T-helper 22 cell (primary cell): ENCODE results near the gene CIT.

ENCODE experiments used
- DNase-seq: peaks from one replicate; pipeline ENCODE4 v3.0.0-alpha.2; 2020; ENCODE audit warnings: low read depth

Gene CIT

GRCh38 chr12:119859241-119859640 is 17.9 kb downstream of the CIT start:
- no peak for DNase-seq

GRCh38 chr12:119857041-119857591 is 20.0 kb downstream of the CIT start:
- no peak for DNase-seq

GRCh38 chr12:119850330-119850729 is 26.8 kb downstream of the CIT start:
- no peak for DNase-seq

- DNase-seq: no peak
Measured at GRCh38 chr12:119843100-119843499, 34.0 kb downstream of the CIT start.

GRCh38 chr12:119842380-119842779 is 34.7 kb downstream of the CIT start:
- no peak for DNase-seq

GRCh38 chr12:119841433-119842210 is 35.5 kb downstream of the CIT start:
- no peak for DNase-seq

GRCh38 chr12:119840582-119840981 is 36.5 kb downstream of the CIT start:
- no peak for DNase-seq

- no peak for DNase-seq
Measured at GRCh38 chr12:119840168-119840567, 37.0 kb downstream of the CIT start.

- DNase-seq: no peak
Measured at GRCh38 chr12:119838826-119839600, 38.1 kb downstream of the CIT start.

- DNase-seq: no peak
Measured at GRCh38 chr12:119836781-119837180, 40.3 kb downstream of the CIT start.

- DNase-seq: no peak
Measured at GRCh38 chr12:119835068-119835467, 42.1 kb downstream of the CIT start.

GRCh38 chr12:119829439-119829838 is 47.7 kb downstream of the CIT start:
- DNase-seq: no peak

- no peak for DNase-seq
Measured at GRCh38 chr12:119828300-119828699, 48.8 kb downstream of the CIT start.

GRCh38 chr12:119827760-119828159 is 49.4 kb downstream of the CIT start:
- DNase-seq: no peak

GRCh38 chr12:119826661-119827445 is 50.3 kb downstream of the CIT start:
- no peak for DNase-seq

- no peak for DNase-seq
Measured at GRCh38 chr12:119825262-119825661, 51.9 kb downstream of the CIT start.

GRCh38 chr12:119822046-119822445 is 55.1 kb downstream of the CIT start:
- no peak for DNase-seq

- DNase-seq: no peak
Measured at GRCh38 chr12:119819322-119819721, 57.8 kb downstream of the CIT start.

GRCh38 chr12:119817546-119818343 is 59.4 kb downstream of the CIT start:
- DNase-seq: no peak

GRCh38 chr12:119809023-119809422 is 68.1 kb downstream of the CIT start:
- DNase-seq: no peak

GRCh38 chr12:119808441-119808840 is 68.7 kb downstream of the CIT start:
- DNase-seq: no peak

- no peak for DNase-seq
Measured at GRCh38 chr12:119807380-119807779, 69.7 kb downstream of the CIT start.
